MM.1S (cell line): ENCODE measurements around the gene SLC5A5.
"Not testable (repeated sequence)": the region's sequence is repeated elsewhere in the genome, so short reads cannot be mapped to it uniquely, and the experiment has no call there.

Experiments used
- DNase-seq: peaks from one replicate; pipeline ENCODE4 v3.0.0-alpha.2; 2015
- H2AFZ ChIP-seq: fragments of 300-600 bp; sonication (generic); 2 replicates; pipeline ENCODE4 v1.6.0; 2016; ENCODE audit warnings: antibody characterized with exemption, low read length
- H3F3A ChIP-seq: fragments of 300-600 bp; sonication (generic); 2 replicates; pipeline ENCODE4 v1.6.1; 2016; ENCODE audit warnings: mild to moderate bottlenecking, antibody characterized with exemption, low read length, moderate library complexity, mixed read lengths; ENCODE audit not compliant: insufficient read depth
- H3K27ac ChIP-seq: fragments of 300-600 bp; sonication (generic); 2 replicates; pipeline ENCODE4 v1.5.1; 2016; ENCODE audit warnings: mild to moderate bottlenecking, low read length
- H3K27me3 ChIP-seq: fragments of 300-600 bp; sonication (generic); replicated peaks from 2 replicates; pipeline ENCODE4 v1.6.0; 2016; ENCODE audit warnings: low read length; ENCODE audit not compliant: insufficient read depth
- H3K36me3 ChIP-seq: fragments of 300-600 bp; sonication (generic); replicated peaks from 2 replicates; pipeline ENCODE4 v1.6.1; 2016; ENCODE audit warnings: mild to moderate bottlenecking, low read length, mixed read lengths; ENCODE audit not compliant: insufficient read depth
- H3K4me1 ChIP-seq: fragments of 300-600 bp; sonication (generic); 2 replicates; pipeline ENCODE4 v1.6.1; 2016; ENCODE audit warnings: low read length, mixed read lengths
- H3K4me2 ChIP-seq: fragments of 300-600 bp; sonication (generic); 2 replicates; pipeline ENCODE4 v1.6.0; 2016; ENCODE audit warnings: low read depth, low read length
- H3K4me3 ChIP-seq: fragments of 300-600 bp; sonication (generic); 2 replicates; pipeline ENCODE4 v1.5.1; 2016; ENCODE audit warnings: low read length, mixed read lengths
- H3K79me2 ChIP-seq: fragments of 300-600 bp; sonication (generic); 2 replicates; pipeline ENCODE4 v1.6.1; 2016; ENCODE audit warnings: mixed run types, low read length, mixed read lengths
- H3K9ac ChIP-seq: fragments of 300-600 bp; sonication (generic); 2 replicates; pipeline ENCODE4 v1.6.1; 2016; ENCODE audit warnings: low read length, mixed read lengths
- H3K9me2 ChIP-seq: fragments of 300-600 bp; sonication (generic); replicated peaks from 2 replicates; pipeline ENCODE4 v1.6.1; 2016; ENCODE audit warnings: mild to moderate bottlenecking, low read length, mixed read lengths; ENCODE audit not compliant: insufficient read depth
- H3K9me3 ChIP-seq: fragments of 300-600 bp; sonication (generic); replicated peaks from 2 replicates; pipeline ENCODE4 v1.6.1; 2016; ENCODE audit warnings: mild to moderate bottlenecking, low read length, mixed read lengths; ENCODE audit not compliant: insufficient read depth
- H4K20me1 ChIP-seq: fragments of 300-600 bp; sonication (generic); 2 replicates; pipeline ENCODE4 v1.6.1; 2016; ENCODE audit warnings: mild to moderate bottlenecking, low read length, moderate library complexity, mixed read lengths; ENCODE audit not compliant: insufficient read depth
- CTCF ChIP-seq: fragments of 300-600 bp; sonication (generic); IDR thresholded peaks from 2 replicates; pipeline ENCODE4 v1.5.1; 2016; ENCODE audit warnings: antibody characterized with exemption, low read length, mixed read lengths
- EZH2 ChIP-seq: fragments of 300-600 bp; sonication (generic); optimal IDR thresholded peaks from 2 replicates; pipeline ENCODE3; 2017; ENCODE audit warnings: low read depth, mild to moderate bottlenecking, antibody characterized with exemption, low read length, mixed read lengths
- EZH2phosphoT487 ChIP-seq: fragments of 300-600 bp; sonication (generic); IDR thresholded peaks from 2 replicates; pipeline ENCODE4 v1.6.1; 2018; ENCODE audit warnings: antibody characterized with exemption, low read length

SLC5A5 gene

GRCh38 chr19:17881701-17882100, 10.0 kb downstream of the SLC5A5 start:
- no peak overlapping the region for H3K9ac ChIP-seq
- H3K36me3 ChIP-seq = no peaks in the 10 kb centered on the region
- no peaks in the 10 kb centered on the region for H3F3A ChIP-seq
- no peaks in the 10 kb centered on the region for H3K4me1 ChIP-seq
- peaks cover 65% of the 10 kb centered on the region for H3K27me3 ChIP-seq
- H3K79me2 ChIP-seq = no peaks in the 10 kb centered on the region
- TF ChIP-seq EZH2 = no peak
- TF ChIP-seq EZH2phosphoT487 = no peak
- TF ChIP-seq CTCF = no peak
- H3K9me2 ChIP-seq = no peaks in the 10 kb centered on the region
- H3K9me3 ChIP-seq = no peaks in the 10 kb centered on the region
- H3K4me2 ChIP-seq = no peak overlapping the region
- no peaks in the 10 kb centered on the region for H4K20me1 ChIP-seq
- H3K27ac ChIP-seq = no peak overlapping the region
- no peak for DNase-seq
- no peak overlapping the region for H2AFZ ChIP-seq
- no peak overlapping the region for H3K4me3 ChIP-seq

GRCh38 chr19:17883627-17884410, 12.1 kb downstream of the SLC5A5 start:
- Histone ChIP-seq H3K4me2 (no peak overlapping the region), H3F3A (no peaks in the 10 kb centered on the region), H3K4me1 (no peaks in the 10 kb centered on the region), H3K27ac (no peak overlapping the region), H3K9me3 (no peaks in the 10 kb centered on the region), H3K9ac (no peak overlapping the region), H3K27me3 (peaks cover 63% of the 10 kb centered on the region), H3K79me2 (no peaks in the 10 kb centered on the region), H3K36me3 (no peaks in the 10 kb centered on the region), H4K20me1 (no peaks in the 10 kb centered on the region), H3K4me3 (no peak overlapping the region), H3K9me2 (no peaks in the 10 kb centered on the region), H2AFZ (no peak overlapping the region)
- TF ChIP-seq EZH2phosphoT487 (no peak), EZH2 (no peak), CTCF (no peak)
- no peak for DNase-seq

- no peaks in the 10 kb centered on the region for H3K9me3 ChIP-seq
- H3K79me2 ChIP-seq = no peaks in the 10 kb centered on the region
- H3K9me2 ChIP-seq = no peaks in the 10 kb centered on the region
- no peak overlapping the region for H2AFZ ChIP-seq
- no peak overlapping the region for H3K4me2 ChIP-seq
- DNase-seq = no peak
- TF ChIP-seq CTCF (no peak), EZH2phosphoT487 (no peak), EZH2 (no peak)
- H3K9ac ChIP-seq = no peak overlapping the region
- no peak overlapping the region for H3K27ac ChIP-seq
- peaks cover 50% of the 10 kb centered on the region for H3K27me3 ChIP-seq
- H4K20me1 ChIP-seq = no peaks in the 10 kb centered on the region
- no peaks in the 10 kb centered on the region for H3K36me3 ChIP-seq
- H3K4me3 ChIP-seq = no peak overlapping the region
- no peaks in the 10 kb centered on the region for H3K4me1 ChIP-seq
- no peaks in the 10 kb centered on the region for H3F3A ChIP-seq
Observed at GRCh38 chr19:17886515-17886914, 14.8 kb downstream of the SLC5A5 start.

- not testable (repeated sequence) for H3K79me2 ChIP-seq, H4K20me1 ChIP-seq, H3K36me3 ChIP-seq, H3K4me2 ChIP-seq, H3K4me1 ChIP-seq, H3F3A ChIP-seq, H3K9me2 ChIP-seq, H3K27ac ChIP-seq, H3K4me3 ChIP-seq, DNase-seq, H3K9me3 ChIP-seq, H2AFZ ChIP-seq, H3K9ac ChIP-seq
- peaks cover 48% of the 10 kb centered on the region for H3K27me3 ChIP-seq
Observed at GRCh38 chr19:17887221-17887620, 15.5 kb downstream of the SLC5A5 start.
